SK-N-SH (cell line): ENCODE measurements around the gene GLTP.

Experiments
- GABPA ChIP-seq: IDR thresholded peaks from 2 replicates; pipeline ENCODE4 v1.4.0; 2012; ENCODE audit warnings: low read depth, mild to moderate bottlenecking
- POLR2AphosphoS5 ChIP-seq: IDR thresholded peaks from 2 replicates; pipeline ENCODE4 v1.6.1; 2012; ENCODE audit warnings: low read depth, low read length
- RFX5 ChIP-seq: IDR thresholded peaks from 2 replicates; pipeline ENCODE4 v1.6.1; 2012; ENCODE audit warnings: mild to moderate bottlenecking, improper control_type of control experiment, low read length
- YY1 ChIP-seq: IDR thresholded peaks from 2 replicates; pipeline ENCODE4 v1.4.0; 2012; ENCODE audit warnings: low read depth, mild to moderate bottlenecking
- ZBTB33 ChIP-seq: IDR thresholded peaks from 2 replicates; pipeline ENCODE4 v1.4.0; 2012; ENCODE audit warnings: low read depth, borderline replicate concordance
- TF ChIP-seq, protein P1 (sequence below): fragments of 200-600 bp; sonication (generic); IDR thresholded peaks from 2 replicates; pipeline ENCODE4 v1.6.1; 2017; ENCODE audit warnings: antibody characterized with exemption, mild to moderate bottlenecking, moderate library complexity

DNA sequence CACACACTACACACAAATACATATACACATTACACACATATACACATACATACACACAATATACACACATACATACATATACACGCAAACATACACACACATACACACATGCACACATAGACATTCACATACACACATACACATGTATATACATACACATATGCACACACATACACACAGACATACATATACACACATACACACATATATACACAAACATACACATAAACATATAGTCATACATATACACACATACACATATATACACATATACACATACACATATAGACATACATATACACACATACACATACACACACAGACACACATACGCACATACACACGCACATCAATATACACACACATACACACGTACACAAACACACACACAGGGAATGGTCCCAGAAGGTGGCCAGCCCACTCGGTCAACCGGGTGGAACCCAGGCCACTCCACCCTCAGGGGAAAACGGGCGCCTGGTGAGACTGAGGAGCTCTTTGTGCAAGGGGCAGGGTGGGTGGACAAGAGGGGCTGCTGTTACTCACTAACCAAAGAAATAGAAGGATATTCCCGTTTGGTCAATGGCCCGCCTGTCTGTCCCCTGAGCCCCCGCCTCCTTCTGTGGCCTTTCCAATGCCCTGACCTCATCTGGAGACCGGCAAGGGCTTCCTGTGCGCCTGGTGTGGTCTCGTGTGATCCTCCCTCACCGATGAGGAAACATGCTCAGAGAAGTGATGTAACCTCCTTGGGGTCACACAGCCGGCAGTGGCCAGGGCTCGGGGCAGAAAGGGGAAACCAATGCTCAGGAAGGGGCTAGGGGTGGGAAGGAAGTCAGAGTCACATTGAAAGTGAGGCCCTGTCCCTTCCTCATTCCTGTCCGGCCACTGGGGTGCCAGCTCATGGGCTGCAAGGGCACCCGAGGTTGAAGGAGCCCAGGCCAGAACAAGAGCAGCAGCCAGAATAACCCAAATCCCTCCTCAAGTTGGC is 52.5 kb downstream of the GLTP start:
- TF ChIP-seq, protein P1, sequence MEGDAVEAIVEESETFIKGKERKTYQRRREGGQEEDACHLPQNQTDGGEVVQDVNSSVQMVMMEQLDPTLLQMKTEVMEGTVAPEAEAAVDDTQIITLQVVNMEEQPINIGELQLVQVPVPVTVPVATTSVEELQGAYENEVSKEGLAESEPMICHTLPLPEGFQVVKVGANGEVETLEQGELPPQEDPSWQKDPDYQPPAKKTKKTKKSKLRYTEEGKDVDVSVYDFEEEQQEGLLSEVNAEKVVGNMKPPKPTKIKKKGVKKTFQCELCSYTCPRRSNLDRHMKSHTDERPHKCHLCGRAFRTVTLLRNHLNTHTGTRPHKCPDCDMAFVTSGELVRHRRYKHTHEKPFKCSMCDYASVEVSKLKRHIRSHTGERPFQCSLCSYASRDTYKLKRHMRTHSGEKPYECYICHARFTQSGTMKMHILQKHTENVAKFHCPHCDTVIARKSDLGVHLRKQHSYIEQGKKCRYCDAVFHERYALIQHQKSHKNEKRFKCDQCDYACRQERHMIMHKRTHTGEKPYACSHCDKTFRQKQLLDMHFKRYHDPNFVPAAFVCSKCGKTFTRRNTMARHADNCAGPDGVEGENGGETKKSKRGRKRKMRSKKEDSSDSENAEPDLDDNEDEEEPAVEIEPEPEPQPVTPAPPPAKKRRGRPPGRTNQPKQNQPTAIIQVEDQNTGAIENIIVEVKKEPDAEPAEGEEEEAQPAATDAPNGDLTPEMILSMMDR, result no peak
- TF ChIP-seq POLR2AphosphoS5, result no peak
- TF ChIP-seq RFX5, result no peak
- TF ChIP-seq GABPA, result no peak
- TF ChIP-seq YY1, result no peak
- no peak for TF ChIP-seq ZBTB33
